ENCODE measurements around the gene RABGEF1. TPM values are rescaled to one million over a fixed set of nuclear protein-coding genes. Genes with fewer than 3 reads are reported as not detected.

Gene RABGEF1
- polyA plus RNA-seq, 1 of the 3 experiments (the other 2 are of a cell fraction): 25.6 TPM

GRCh38 chr7:66790725-66791124 is 50.2 kb downstream of the RABGEF1 start:
- no peak overlapping the region for H3K9ac ChIP-seq
- no peaks in the 10 kb centered on the region for H3K9me2 ChIP-seq
- POLR2A ChIA-PET: interaction anchor here (0.6 kb wide), 1 partner anchor 8 kb away, joined by 3 read pairs; no protein-coding TSS in a partner anchor
- H3K4me1 ChIP-seq (ENCODE audit: control insufficient read depth in 1 of 2, insufficient read depth in 2 of 2, low read depth in 1 of 2, low read length in 1 of 2): no peaks in the 10 kb centered on the region
- H3K79me2 ChIP-seq (ENCODE audit: insufficient read depth): peaks cover 33% of the 10 kb centered on the region; the same call in 1 of the 2 replicates
- H3K4me3 ChIP-seq (ENCODE audit: low read depth in 2 of 2, low read length in 1 of 2): no peak overlapping the region
- no peaks in the 10 kb centered on the region for H3K27me3 ChIP-seq (ENCODE audit: insufficient read depth)
- DNase-seq: no peak
- no peaks in the 10 kb centered on the region for H3K9me3 ChIP-seq
- no peak overlapping the region for H3K27ac ChIP-seq (ENCODE audit: low read depth in 2 of 2, low read length in 1 of 2)
- H2AFZ ChIP-seq (ENCODE audit: low read depth): no peak overlapping the region
- 95% methylated on average over 3 of the region's 3 CpGs for WGBS (ENCODE audit: low lambda C conversion rate)
- H3K36me3 ChIP-seq (replicated peaks in 1 of 2; ENCODE audit: control insufficient read depth in 1 of 2, insufficient read depth in 2 of 2, low read length in 1 of 2): peaks cover 64 to 90% of the 10 kb centered on the region in 2 experiments
- peaks cover 4% of the 10 kb centered on the region for H3F3A ChIP-seq (replicated peaks; ENCODE audit: insufficient read depth)
- H3K4me2 ChIP-seq: no peak overlapping the region
- CTCF ChIA-PET: interaction anchor here (1.3 kb wide), 1 partner anchor 15 kb away, joined by 3 read pairs; no protein-coding TSS in a partner anchor
- TF ChIP-seq CTCF (IDR thresholded peaks at IDR 0.05) (no peak), RXRA (IDR thresholded peaks at IDR 0.05; ENCODE audit: borderline replicate concordance, low read depth) (no peak), JUND (IDR thresholded peaks at IDR 0.05) (no peak), USF2 (IDR thresholded peaks at IDR 0.05; ENCODE audit: borderline replicate concordance, low read depth, low read length) (no peak)
- H4K20me1 ChIP-seq (ENCODE audit: insufficient read depth): no peaks in the 10 kb centered on the region

GRCh38 chr7:66800591-66800990 is 60.1 kb downstream of the RABGEF1 start:
- Histone ChIP-seq H3K9ac (no peak overlapping the region), H3K4me2 (no peak overlapping the region), H3K9me2 (no peaks in the 10 kb centered on the region), H3K27ac (ENCODE audit: low read depth in 2 of 2, low read length in 1 of 2) (no peak overlapping the region), H3K4me3 (ENCODE audit: low read depth in 2 of 2, low read length in 1 of 2) (no peak overlapping the region), H3K36me3 (replicated peaks in 1 of 2; ENCODE audit: control insufficient read depth in 1 of 2, insufficient read depth in 2 of 2, low read length in 1 of 2) (peaks cover 75 to 82% of the 10 kb centered on the region in 2 experiments), H3K9me3 (no peaks in the 10 kb centered on the region), H3F3A (replicated peaks; ENCODE audit: insufficient read depth) (no peaks in the 10 kb centered on the region), H3K79me2 (ENCODE audit: insufficient read depth) (no peaks in the 10 kb centered on the region), H4K20me1 (ENCODE audit: insufficient read depth) (no peaks in the 10 kb centered on the region), H3K27me3 (ENCODE audit: insufficient read depth) (no peaks in the 10 kb centered on the region), H3K4me1 (ENCODE audit: control insufficient read depth in 1 of 2, insufficient read depth in 2 of 2, low read depth in 1 of 2, low read length in 1 of 2) (no peaks in the 10 kb centered on the region), H2AFZ (ENCODE audit: low read depth) (no peak overlapping the region)
- WGBS (ENCODE audit: low lambda C conversion rate): 98% methylated on average over 8 of the region's 8 CpGs
- ChIA-PET POLR2A (no interaction called here), CTCF (interaction anchor here (1.0 kb wide), 1 partner anchor 243 kb away, joined by 3 read pairs; no protein-coding TSS in a partner anchor)
- DNase-seq: no peak
- no peak for TF ChIP-seq FOXJ3 (CRISPR knock-in tag; IDR thresholded peaks at IDR 0.05)
- TF ChIP-seq CHD2 (IDR thresholded peaks at IDR 0.05; ENCODE audit: low read length, partially characterized antibody): no peak
- TF ChIP-seq REST (IDR thresholded peaks at IDR 0.05; ENCODE audit: low read depth, low read length): no peak
- TF ChIP-seq IRF3 (IDR thresholded peaks at IDR 0.05; ENCODE audit: low read depth, low read length): no peak
- TF ChIP-seq ELF1 (IDR thresholded peaks at IDR 0.05): no peak
- no peak for TF ChIP-seq RXRA (IDR thresholded peaks at IDR 0.05; ENCODE audit: borderline replicate concordance, low read depth)
- no peak for TF ChIP-seq ZBTB33 (IDR thresholded peaks at IDR 0.05; ENCODE audit: borderline replicate concordance, low read depth)
- no peak for TF ChIP-seq TEAD4 (IDR thresholded peaks at IDR 0.05; ENCODE audit: borderline replicate concordance, insufficient read depth)
- no peak for TF ChIP-seq POLR2AphosphoS5 (IDR thresholded peaks at IDR 0.05; ENCODE audit: low read depth, low read length)
- no peak for TF ChIP-seq FOSL2 (IDR thresholded peaks at IDR 0.05; ENCODE audit: borderline replicate concordance, low read depth)
